Measurements from ENCODE around the gene KRTAP10-5.
"Not testable (repeated sequence)": the region's sequence is repeated elsewhere in the genome, so short reads cannot be mapped to it uniquely, and the experiment has no call there.

The KRTAP10-5 gene

GRCh38 chr21:44603109-44603875, 22.9 kb upstream of the KRTAP10-5 start:
- in situ Hi-C loops (cut with MboI; ENCODE audit: low sequenced_read_pairs, unreplicated experiment) = no loop called here
- TF ChIP-seq, protein P1, sequence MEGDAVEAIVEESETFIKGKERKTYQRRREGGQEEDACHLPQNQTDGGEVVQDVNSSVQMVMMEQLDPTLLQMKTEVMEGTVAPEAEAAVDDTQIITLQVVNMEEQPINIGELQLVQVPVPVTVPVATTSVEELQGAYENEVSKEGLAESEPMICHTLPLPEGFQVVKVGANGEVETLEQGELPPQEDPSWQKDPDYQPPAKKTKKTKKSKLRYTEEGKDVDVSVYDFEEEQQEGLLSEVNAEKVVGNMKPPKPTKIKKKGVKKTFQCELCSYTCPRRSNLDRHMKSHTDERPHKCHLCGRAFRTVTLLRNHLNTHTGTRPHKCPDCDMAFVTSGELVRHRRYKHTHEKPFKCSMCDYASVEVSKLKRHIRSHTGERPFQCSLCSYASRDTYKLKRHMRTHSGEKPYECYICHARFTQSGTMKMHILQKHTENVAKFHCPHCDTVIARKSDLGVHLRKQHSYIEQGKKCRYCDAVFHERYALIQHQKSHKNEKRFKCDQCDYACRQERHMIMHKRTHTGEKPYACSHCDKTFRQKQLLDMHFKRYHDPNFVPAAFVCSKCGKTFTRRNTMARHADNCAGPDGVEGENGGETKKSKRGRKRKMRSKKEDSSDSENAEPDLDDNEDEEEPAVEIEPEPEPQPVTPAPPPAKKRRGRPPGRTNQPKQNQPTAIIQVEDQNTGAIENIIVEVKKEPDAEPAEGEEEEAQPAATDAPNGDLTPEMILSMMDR (IDR thresholded peaks at IDR 0.05; ENCODE audit: borderline replicate concordance, control extremely low read depth, extremely low read depth, insufficient read depth, missing control alignments) = no peak
- no peak for DNase-seq (ENCODE audit: low spot score)

DNA sequence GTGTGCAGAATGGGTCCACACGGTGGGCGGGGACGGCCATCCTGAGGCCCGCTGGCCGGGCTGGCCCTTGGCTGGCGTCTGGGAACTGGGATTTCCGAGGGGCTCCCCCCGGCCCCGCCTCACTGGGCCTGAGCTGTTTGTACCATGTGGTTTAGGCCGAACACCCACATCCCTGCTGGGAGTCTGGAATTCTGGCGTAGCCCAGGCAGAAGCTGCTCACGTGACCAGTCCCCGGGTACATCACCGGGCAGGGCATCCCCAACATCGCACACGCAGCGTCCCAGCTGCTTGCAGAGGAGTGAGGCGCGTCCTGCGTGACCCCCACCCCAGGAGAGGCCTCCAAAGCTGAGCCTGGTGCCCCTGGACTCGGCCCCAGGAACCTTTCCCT, 22.1 kb upstream of the KRTAP10-5 start:
- TF ChIP-seq, protein P1 (IDR thresholded peaks at IDR 0.05; ENCODE audit: borderline replicate concordance, control extremely low read depth, extremely low read depth, insufficient read depth, missing control alignments) = no peak
- in situ Hi-C loops (cut with MboI; ENCODE audit: low sequenced_read_pairs, unreplicated experiment) = no loop called here

GRCh38 chr21:44601596-44602462, 21.4 kb upstream of the KRTAP10-5 start:
- in situ Hi-C loops (cut with MboI; ENCODE audit: low sequenced_read_pairs, unreplicated experiment) = no loop called here
- no peak for DNase-seq (ENCODE audit: low spot score)
- TF ChIP-seq, protein P1 (IDR thresholded peaks at IDR 0.05; ENCODE audit: borderline replicate concordance, control extremely low read depth, extremely low read depth, insufficient read depth, missing control alignments) = no peak

More for the DNA sequence above, 22.1 kb upstream of the KRTAP10-5 start:
- DNase-seq (ENCODE audit: low spot score) = no peak

DNA sequence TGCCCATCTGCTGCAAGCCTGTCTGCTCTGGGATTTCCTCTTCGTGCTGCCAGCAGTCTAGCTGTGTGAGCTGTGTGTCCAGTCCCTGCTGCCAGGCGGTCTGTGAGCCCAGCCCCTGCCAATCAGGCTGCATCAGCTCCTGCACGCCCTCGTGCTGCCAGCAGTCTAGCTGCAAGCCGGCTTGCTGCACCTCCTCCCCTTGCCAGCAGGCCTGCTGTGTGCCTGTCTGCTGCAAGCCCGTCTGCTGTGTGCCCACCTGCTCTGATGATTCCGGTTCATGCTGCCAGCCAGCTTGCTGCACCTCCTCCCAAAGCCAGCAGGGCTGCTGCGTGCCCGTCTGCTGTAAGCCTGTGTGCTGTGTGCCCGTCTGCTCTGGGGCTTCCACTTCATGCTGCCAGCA, 20.7 kb upstream of the KRTAP10-5 start:
- DNase-seq (ENCODE audit: low spot score); in situ Hi-C loops (cut with MboI; ENCODE audit: low sequenced_read_pairs, unreplicated experiment): not testable (repeated sequence)

DNA sequence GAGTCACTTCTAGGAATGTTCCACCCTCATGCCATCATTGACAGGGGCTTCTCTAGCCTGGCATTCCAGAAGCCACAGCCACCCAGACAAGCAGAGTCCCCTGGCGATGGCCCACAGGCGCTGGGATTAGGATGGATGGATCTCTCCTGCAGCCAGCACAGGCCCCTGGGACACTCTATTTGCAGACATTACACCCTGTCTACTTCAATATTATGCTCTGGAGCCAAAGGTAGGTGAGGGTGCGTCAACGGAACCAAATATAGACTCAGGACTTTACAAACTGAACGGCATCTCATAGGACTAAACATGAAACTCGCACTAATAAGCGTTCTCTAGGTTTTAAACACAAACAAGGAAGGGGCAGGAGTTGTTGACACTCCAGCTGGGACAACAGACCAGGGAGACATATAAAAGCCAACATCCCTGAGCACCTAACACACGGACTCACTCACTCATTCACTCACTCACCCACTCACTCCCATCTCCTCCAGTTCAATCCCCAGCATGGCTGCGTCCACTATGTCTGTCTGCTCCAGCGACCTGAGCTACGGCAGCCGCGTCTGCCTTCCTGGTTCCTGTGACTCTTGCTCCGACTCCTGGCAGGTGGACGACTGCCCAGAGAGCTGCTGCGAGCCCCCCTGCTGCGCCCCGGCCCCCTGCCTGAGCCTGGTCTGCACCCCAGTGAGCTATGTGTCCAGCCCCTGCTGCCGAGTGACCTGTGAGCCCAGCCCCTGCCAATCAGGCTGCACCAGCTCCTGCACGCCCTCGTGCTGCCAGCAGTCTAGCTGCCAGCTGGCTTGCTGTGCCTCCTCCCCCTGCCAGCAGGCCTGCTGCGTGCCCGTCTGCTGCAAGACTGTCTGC, 19.9 kb upstream of the KRTAP10-5 start, which contains the start of gene KRTAP10-7:
TSS of gene KRTAP10-7 (plus strand) at position 480 of the 861 bp plus-strand sequence. CDS start at position 505, 25 bp downstream.
- in situ Hi-C loops (cut with MboI; ENCODE audit: low sequenced_read_pairs, unreplicated experiment); DNase-seq (ENCODE audit: low spot score): not testable (repeated sequence)

DNA sequence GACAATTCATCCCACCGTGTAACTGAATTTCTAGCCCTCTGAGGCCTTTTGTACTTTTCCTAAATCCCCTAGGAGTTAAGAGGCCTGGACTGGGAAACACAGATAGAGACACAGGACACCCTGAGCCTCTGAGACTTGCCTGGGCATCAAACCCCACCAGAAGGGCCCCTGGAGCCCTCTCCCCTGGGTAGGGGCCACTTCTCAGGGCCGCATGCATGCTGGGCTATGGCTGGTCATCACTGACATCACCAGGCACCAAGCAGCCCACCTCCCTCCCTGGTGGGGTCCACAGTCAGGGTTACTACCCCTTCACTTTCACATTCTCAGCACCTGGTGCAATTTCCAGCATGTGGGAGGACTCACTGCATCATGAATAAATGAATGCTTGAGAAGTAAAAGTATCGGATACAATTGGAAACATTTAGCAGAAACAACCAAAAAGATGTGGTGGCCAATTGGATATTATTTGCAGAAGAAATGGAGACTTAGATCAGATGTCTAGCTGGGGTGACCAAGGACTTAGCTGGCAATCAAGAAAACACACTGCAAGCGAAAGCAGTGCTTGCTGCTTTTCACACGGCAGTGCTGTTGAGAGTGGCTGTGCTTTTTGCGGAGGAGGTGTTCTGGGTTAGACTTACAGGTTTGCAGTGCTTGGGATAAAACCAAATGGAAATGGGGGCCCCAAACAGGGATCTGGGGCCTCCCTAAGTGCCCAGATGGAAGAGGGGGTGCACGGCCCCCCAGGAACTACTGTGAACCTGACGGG, 19.0 kb upstream of the KRTAP10-5 start:
- in situ Hi-C loops (cut with MboI; ENCODE audit: low sequenced_read_pairs, unreplicated experiment) = no loop called here

More for the DNA sequence above, 19.0 kb upstream of the KRTAP10-5 start:
- no peak for DNase-seq (ENCODE audit: low spot score)
- TF ChIP-seq, protein P1 (IDR thresholded peaks at IDR 0.05; ENCODE audit: borderline replicate concordance, control extremely low read depth, extremely low read depth, insufficient read depth, missing control alignments) = no peak

All from GM13976 (cell line).